WTC11 (cell line): ENCODE data around the gene CDK17. TPM values are rescaled to one million over a fixed set of nuclear protein-coding genes. Genes with fewer than 3 reads are reported as not detected.

Experiments used
- ATAC-seq: fragments of 200-7000 bp; cut with Tn5 transposase; 2 replicates; pipeline ENCODE4 v1.10.0; 2021; ENCODE audit warnings: mild to moderate bottlenecking, moderate library complexity
- CTCF ChIA-PET: fragments of 300-600 bp; sonication (Branson Sonifier 250); formaldehyde crosslinking; loops from one replicate; lab custom pipeline; 2021; ENCODE audit warnings: antibody characterized with exemption; lab: Charles Lee
- POLR2A ChIA-PET: fragments of 350-600 bp; sonication (Branson Sonifier 250); formaldehyde crosslinking; loops from one replicate; lab custom pipeline; 2021; ENCODE audit warnings: antibody characterized with exemption; lab: Charles Lee
- DNase-seq: peaks from one replicate; pipeline ENCODE4 v3.0.0; 2021; ENCODE audit warnings: low spot score
- H3K27ac Mint-ChIP-seq: 2 replicates; pipeline ENCODE4 v1.8.0; 2021; ENCODE audit warnings: mixed read lengths
- H3K27me3 Mint-ChIP-seq: 2 replicates; pipeline ENCODE4 v1.8.0; 2021; ENCODE audit warnings: low read depth, mild to moderate bottlenecking, moderate library complexity, mixed read lengths
- H3K36me3 Mint-ChIP-seq: 2 replicates; pipeline ENCODE4 v1.8.0; 2021; ENCODE audit warnings: mixed read lengths
- H3K4me1 Mint-ChIP-seq: 2 replicates; pipeline ENCODE4 v1.8.0; 2022; ENCODE audit warnings: mixed read lengths
- H3K4me3 Mint-ChIP-seq: 2 replicates; pipeline ENCODE4 v1.8.0; 2021; ENCODE audit warnings: mild to moderate bottlenecking, moderate library complexity, mixed read lengths
- H3K9me3 Mint-ChIP-seq: 2 replicates; pipeline ENCODE4 v1.8.0; 2021; ENCODE audit warnings: mixed read lengths
- ESRRA ChIP-seq: sonication (generic); formaldehyde crosslinking; IDR thresholded peaks from 2 replicates; pipeline ENCODE4 v1.8.1; 2022; ENCODE audit warnings: mild to moderate bottlenecking, missing genetic modification reagents, borderline replicate concordance
- GABPB1 ChIP-seq: sonication (generic); formaldehyde crosslinking; IDR thresholded peaks from 2 replicates; pipeline ENCODE4 v1.8.1; 2023; ENCODE audit warnings: mild to moderate bottlenecking, missing genetic modification reagents
- NFE2L1 ChIP-seq: sonication (generic); formaldehyde crosslinking; IDR thresholded peaks from 2 replicates; pipeline ENCODE4 v1.8.1; 2023; ENCODE audit warnings: missing genetic modification reagents
- NR1H2 ChIP-seq: sonication (generic); formaldehyde crosslinking; IDR thresholded peaks from 2 replicates; pipeline ENCODE4 v1.9.0; 2021; ENCODE audit warnings: mild to moderate bottlenecking, moderate library complexity, missing genetic modification reagents
- OVOL2 ChIP-seq: fragments of 250-450 bp; sonication (Bioruptor Pico); IDR thresholded peaks from 2 replicates; pipeline ENCODE4 v1.9.0; 2021; ENCODE audit warnings: mild to moderate bottlenecking, borderline replicate concordance
- RELA ChIP-seq: sonication (generic); formaldehyde crosslinking; IDR thresholded peaks from 2 replicates; pipeline ENCODE4 v1.8.1; 2022; ENCODE audit warnings: missing genetic modification reagents, mild to moderate bottlenecking, borderline replicate concordance
- TEAD4 ChIP-seq: sonication (generic); formaldehyde crosslinking; IDR thresholded peaks from 2 replicates; pipeline ENCODE4 v1.8.0; 2022; ENCODE audit warnings: mild to moderate bottlenecking, missing genetic modification reagents
- ZNF219 ChIP-seq: sonication (generic); formaldehyde crosslinking; IDR thresholded peaks from 2 replicates; pipeline ENCODE4 v1.8.0; 2023; ENCODE audit warnings: missing genetic modification reagents, mild to moderate bottlenecking, borderline replicate concordance
- ZNF232 ChIP-seq: sonication (generic); formaldehyde crosslinking; IDR thresholded peaks from 2 replicates; pipeline ENCODE4 v1.8.0; 2022; ENCODE audit warnings: mild to moderate bottlenecking, missing genetic modification reagents
- ZNF317 ChIP-seq: sonication (generic); formaldehyde crosslinking; IDR thresholded peaks from 2 replicates; pipeline ENCODE4 v1.8.1; 2023; ENCODE audit warnings: low read depth, mild to moderate bottlenecking, moderate library complexity, missing genetic modification reagents, borderline replicate concordance
- total RNA-seq: library from RNA; stranded (reverse); gene quantifications from 3 replicates; pipeline ENCODE4 v1.2.3, GENCODE V29; 2021
- TF ChIP-seq, protein P1 (sequence below): fragments of 250-450 bp; sonication (Bioruptor Pico); IDR thresholded peaks from 2 replicates; pipeline ENCODE4 v1.9.0; 2021; ENCODE audit warnings: mild to moderate bottlenecking, borderline replicate concordance
- TF ChIP-seq, protein P2 (sequence below): sonication (generic); formaldehyde crosslinking; IDR thresholded peaks from 2 replicates; pipeline ENCODE4 v1.8.0; 2022; ENCODE audit warnings: mild to moderate bottlenecking, missing genetic modification reagents
- TF ChIP-seq, protein P3 (sequence below): sonication (generic); formaldehyde crosslinking; IDR thresholded peaks from 2 replicates; pipeline ENCODE4 v1.8.0; 2022; ENCODE audit warnings: mild to moderate bottlenecking, missing genetic modification reagents
- TF ChIP-seq, protein P4 (sequence below): fragments of 250-450 bp; sonication (Bioruptor Pico); IDR thresholded peaks from 2 replicates; pipeline ENCODE4 v2.1.2; 2022; ENCODE audit warnings: mild to moderate bottlenecking, moderate library complexity
- TF ChIP-seq, protein P5 (sequence below): sonication (generic); formaldehyde crosslinking; IDR thresholded peaks from 2 replicates; pipeline ENCODE4 v1.8.0; 2023; ENCODE audit warnings: mild to moderate bottlenecking, missing genetic modification reagents
- TF ChIP-seq, protein P6 (sequence below): sonication (generic); formaldehyde crosslinking; IDR thresholded peaks from 2 replicates; pipeline ENCODE4 v1.8.1; 2023; ENCODE audit warnings: mild to moderate bottlenecking, missing genetic modification reagents, moderate library complexity
- TF ChIP-seq, protein P7 (sequence below): fragments of 250-450 bp; sonication (Bioruptor Pico); conservative IDR thresholded peaks from 2 replicates; pipeline ENCODE4 v1.9.0; 2021; ENCODE audit warnings: mild to moderate bottlenecking
- TF ChIP-seq, protein P8 (sequence below): fragments of 250-450 bp; sonication (Bioruptor Pico); IDR thresholded peaks from 2 replicates; pipeline ENCODE4 v1.9.0; 2021; ENCODE audit warnings: moderate library complexity, mild to moderate bottlenecking, inconsistent platforms, borderline replicate concordance

Gene CDK17
- total RNA-seq, 1 experiment from 2014 or later, result 20.0 TPM

DNA sequence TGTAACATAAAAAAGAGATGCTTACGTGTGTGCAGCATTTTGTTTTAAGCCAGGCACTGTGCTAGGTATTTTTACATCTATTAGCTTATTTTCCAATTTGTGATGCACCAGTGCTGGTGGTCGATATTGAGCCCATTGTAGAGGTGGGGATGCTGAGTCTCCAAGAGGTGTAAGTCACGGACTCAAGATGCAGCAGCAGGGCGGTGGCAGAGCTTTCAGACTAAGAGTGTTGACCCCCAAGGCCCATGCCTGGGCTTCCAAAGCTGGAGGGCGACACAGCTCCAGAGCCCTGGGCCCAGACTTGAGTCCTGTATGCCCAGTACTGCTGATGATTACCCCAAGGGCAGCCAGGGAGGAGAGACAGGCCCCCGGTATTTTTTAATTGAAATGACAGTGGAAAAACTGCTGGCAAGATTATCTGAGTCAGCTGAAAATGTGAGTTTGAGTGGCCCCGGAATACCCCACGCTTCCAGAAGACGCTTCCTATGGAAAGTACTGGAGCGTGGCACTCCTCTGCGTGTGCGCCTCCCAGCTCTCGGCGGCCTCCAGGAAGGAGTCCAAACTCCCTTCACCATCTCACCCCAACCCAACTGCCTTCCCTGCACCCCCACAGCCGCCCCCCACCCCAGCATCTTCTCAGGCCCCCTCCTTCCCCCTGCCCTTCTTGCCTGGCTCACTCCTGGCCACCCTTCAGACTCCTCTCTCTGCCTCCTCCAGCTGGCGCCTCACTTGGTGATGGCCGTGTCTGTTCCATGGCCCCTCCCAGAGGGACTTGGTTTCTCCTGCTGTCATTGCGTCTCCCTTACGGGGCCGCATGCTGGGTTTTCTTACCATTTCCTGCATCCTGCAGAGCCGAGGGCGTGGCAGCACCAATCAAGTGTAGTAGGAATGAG, 165.4 kb downstream of the CDK17 start:
- Mint-ChIP-seq H3K4me1 (peaks cover 5% of the 10 kb centered on the region), H3K27me3 (no peaks in the 10 kb centered on the region), H3K4me3 (no peak overlapping the region), H3K36me3 (no peaks in the 10 kb centered on the region), H3K27ac (no peak overlapping the region; the same call in 1 of the 2 replicates), H3K9me3 (no peaks in the 10 kb centered on the region)
- ChIA-PET POLR2A (no interaction called here), CTCF (interaction anchor here (1.0 kb wide), 1 partner anchor 20 kb away, joined by 3 read pairs; no protein-coding TSS in a partner anchor)
- DNase-seq, result no peak
- TF ChIP-seq ZNF317 (CRISPR knock-in tag), result no peak
- TF ChIP-seq, protein P1, sequence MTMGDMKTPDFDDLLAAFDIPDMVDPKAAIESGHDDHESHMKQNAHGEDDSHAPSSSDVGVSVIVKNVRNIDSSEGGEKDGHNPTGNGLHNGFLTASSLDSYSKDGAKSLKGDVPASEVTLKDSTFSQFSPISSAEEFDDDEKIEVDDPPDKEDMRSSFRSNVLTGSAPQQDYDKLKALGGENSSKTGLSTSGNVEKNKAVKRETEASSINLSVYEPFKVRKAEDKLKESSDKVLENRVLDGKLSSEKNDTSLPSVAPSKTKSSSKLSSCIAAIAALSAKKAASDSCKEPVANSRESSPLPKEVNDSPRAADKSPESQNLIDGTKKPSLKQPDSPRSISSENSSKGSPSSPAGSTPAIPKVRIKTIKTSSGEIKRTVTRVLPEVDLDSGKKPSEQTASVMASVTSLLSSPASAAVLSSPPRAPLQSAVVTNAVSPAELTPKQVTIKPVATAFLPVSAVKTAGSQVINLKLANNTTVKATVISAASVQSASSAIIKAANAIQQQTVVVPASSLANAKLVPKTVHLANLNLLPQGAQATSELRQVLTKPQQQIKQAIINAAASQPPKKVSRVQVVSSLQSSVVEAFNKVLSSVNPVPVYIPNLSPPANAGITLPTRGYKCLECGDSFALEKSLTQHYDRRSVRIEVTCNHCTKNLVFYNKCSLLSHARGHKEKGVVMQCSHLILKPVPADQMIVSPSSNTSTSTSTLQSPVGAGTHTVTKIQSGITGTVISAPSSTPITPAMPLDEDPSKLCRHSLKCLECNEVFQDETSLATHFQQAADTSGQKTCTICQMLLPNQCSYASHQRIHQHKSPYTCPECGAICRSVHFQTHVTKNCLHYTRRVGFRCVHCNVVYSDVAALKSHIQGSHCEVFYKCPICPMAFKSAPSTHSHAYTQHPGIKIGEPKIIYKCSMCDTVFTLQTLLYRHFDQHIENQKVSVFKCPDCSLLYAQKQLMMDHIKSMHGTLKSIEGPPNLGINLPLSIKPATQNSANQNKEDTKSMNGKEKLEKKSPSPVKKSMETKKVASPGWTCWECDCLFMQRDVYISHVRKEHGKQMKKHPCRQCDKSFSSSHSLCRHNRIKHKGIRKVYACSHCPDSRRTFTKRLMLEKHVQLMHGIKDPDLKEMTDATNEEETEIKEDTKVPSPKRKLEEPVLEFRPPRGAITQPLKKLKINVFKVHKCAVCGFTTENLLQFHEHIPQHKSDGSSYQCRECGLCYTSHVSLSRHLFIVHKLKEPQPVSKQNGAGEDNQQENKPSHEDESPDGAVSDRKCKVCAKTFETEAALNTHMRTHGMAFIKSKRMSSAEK, result no peak
- TF ChIP-seq NFE2L1 (CRISPR knock-in tag), result no peak
- no peak for TF ChIP-seq NR1H2 (CRISPR knock-in tag)
- TF ChIP-seq, protein P2, sequence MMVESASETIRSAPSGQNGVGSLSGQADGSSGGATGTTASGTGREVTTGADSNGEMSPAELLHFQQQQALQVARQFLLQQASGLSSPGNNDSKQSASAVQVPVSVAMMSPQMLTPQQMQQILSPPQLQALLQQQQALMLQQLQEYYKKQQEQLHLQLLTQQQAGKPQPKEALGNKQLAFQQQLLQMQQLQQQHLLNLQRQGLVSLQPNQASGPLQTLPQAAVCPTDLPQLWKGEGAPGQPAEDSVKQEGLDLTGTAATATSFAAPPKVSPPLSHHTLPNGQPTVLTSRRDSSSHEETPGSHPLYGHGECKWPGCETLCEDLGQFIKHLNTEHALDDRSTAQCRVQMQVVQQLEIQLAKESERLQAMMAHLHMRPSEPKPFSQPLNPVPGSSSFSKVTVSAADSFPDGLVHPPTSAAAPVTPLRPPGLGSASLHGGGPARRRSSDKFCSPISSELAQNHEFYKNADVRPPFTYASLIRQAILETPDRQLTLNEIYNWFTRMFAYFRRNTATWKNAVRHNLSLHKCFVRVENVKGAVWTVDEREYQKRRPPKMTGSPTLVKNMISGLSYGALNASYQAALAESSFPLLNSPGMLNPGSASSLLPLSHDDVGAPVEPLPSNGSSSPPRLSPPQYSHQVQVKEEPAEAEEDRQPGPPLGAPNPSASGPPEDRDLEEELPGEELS (CRISPR knock-in tag), result no peak
- TF ChIP-seq, protein P3, sequence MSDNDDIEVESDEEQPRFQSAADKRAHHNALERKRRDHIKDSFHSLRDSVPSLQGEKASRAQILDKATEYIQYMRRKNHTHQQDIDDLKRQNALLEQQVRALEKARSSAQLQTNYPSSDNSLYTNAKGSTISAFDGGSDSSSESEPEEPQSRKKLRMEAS (CRISPR knock-in tag), result no peak
- TF ChIP-seq, protein P4, sequence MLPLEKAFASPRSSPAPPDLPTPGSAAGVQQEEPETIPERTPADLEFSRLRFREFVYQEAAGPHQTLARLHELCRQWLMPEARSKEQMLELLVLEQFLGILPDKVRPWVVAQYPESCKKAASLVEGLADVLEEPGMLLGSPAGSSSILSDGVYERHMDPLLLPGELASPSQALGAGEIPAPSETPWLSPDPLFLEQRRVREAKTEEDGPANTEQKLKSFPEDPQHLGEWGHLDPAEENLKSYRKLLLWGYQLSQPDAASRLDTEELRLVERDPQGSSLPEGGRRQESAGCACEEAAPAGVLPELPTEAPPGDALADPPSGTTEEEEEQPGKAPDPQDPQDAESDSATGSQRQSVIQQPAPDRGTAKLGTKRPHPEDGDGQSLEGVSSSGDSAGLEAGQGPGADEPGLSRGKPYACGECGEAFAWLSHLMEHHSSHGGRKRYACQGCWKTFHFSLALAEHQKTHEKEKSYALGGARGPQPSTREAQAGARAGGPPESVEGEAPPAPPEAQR (CRISPR knock-in tag), result no peak
- TF ChIP-seq ZNF219 (CRISPR knock-in tag), result no peak
- no peak for ATAC-seq

DNA sequence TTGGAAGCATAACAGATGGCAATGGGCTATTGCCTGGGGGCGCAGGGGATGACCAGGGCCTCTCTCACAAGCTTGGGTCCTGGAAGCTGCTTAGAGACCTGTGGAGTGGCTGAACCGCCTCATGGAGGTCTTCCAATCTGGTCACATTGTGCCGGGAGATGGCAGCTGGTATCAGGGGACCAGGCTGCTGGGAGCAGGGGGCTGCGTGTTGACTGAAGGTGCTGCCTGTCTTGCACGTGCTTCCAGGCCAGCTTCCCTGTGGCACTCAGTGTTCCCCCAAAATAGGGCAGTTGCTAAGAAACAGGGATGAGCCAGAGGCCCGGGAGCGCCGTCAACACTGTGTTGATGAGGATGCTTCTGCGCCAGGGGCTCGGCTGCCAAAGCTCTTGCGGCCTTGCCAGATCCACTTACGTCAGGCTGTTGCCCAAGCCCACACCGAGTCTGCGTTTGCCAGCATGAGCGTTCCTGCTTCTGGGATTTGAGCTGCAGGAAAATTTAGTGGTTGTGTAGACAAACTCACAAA, 166.2 kb downstream of the CDK17 start:
- Mint-ChIP-seq H3K4me3 (no peak overlapping the region), H3K36me3 (no peaks in the 10 kb centered on the region), H3K27ac (no peak overlapping the region), H3K9me3 (no peaks in the 10 kb centered on the region), H3K4me1 (peaks cover 5% of the 10 kb centered on the region), H3K27me3 (no peaks in the 10 kb centered on the region)
- no peak for ATAC-seq
- ChIA-PET CTCF (interaction anchor here (1.0 kb wide), 1 partner anchor 19 kb away, joined by 3 read pairs; no protein-coding TSS in a partner anchor), POLR2A (no interaction called here)
- DNase-seq, result no peak
- TF ChIP-seq, protein P5, sequence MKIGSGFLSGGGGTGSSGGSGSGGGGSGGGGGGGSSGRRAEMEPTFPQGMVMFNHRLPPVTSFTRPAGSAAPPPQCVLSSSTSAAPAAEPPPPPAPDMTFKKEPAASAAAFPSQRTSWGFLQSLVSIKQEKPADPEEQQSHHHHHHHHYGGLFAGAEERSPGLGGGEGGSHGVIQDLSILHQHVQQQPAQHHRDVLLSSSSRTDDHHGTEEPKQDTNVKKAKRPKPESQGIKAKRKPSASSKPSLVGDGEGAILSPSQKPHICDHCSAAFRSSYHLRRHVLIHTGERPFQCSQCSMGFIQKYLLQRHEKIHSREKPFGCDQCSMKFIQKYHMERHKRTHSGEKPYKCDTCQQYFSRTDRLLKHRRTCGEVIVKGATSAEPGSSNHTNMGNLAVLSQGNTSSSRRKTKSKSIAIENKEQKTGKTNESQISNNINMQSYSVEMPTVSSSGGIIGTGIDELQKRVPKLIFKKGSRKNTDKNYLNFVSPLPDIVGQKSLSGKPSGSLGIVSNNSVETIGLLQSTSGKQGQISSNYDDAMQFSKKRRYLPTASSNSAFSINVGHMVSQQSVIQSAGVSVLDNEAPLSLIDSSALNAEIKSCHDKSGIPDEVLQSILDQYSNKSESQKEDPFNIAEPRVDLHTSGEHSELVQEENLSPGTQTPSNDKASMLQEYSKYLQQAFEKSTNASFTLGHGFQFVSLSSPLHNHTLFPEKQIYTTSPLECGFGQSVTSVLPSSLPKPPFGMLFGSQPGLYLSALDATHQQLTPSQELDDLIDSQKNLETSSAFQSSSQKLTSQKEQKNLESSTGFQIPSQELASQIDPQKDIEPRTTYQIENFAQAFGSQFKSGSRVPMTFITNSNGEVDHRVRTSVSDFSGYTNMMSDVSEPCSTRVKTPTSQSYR (CRISPR knock-in tag), result no peak
- no peak for TF ChIP-seq ESRRA (CRISPR knock-in tag)
- no peak for TF ChIP-seq GABPB1 (CRISPR knock-in tag)
- TF ChIP-seq, protein P6, sequence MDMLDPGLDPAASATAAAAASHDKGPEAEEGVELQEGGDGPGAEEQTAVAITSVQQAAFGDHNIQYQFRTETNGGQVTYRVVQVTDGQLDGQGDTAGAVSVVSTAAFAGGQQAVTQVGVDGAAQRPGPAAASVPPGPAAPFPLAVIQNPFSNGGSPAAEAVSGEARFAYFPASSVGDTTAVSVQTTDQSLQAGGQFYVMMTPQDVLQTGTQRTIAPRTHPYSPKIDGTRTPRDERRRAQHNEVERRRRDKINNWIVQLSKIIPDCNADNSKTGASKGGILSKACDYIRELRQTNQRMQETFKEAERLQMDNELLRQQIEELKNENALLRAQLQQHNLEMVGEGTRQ (CRISPR knock-in tag), result no peak
- no peak for TF ChIP-seq TEAD4 (CRISPR knock-in tag)
- TF ChIP-seq OVOL2 (CRISPR knock-in tag), result no peak
- TF ChIP-seq, protein P7, sequence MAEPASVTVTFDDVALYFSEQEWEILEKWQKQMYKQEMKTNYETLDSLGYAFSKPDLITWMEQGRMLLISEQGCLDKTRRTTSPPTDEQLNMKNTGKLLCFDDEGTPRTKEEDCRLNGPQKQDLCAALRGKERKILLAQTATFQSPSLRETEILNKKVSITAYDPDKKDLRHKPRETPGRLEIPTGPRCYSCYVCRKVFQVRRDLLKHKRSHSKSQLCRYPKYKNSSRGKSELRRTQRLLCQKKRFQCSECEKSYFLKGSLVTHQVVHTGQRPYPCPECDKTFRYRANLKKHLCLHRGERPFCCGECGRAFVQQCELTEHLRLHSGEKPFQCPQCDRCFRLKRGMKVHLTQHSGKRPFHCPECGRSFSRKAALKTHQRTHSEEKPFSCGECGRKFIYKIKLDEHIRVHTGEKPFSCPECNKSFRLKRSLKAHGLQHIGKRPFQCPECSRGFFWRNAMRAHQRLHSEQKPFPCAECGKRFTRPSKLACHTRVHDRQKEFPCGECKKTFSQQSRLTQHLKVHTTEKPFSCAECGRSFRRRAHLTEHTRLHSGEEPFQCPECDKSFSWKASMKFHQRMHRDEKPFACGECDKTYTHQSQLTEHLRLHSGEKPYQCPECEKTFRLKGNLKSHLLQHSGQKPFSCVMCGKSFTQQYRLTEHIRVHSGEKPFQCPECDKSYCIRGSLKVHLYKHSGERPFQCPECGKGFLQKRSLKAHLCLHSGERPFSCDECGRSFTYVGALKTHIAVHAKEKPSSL (CRISPR knock-in tag), result no peak
- TF ChIP-seq, protein P8, sequence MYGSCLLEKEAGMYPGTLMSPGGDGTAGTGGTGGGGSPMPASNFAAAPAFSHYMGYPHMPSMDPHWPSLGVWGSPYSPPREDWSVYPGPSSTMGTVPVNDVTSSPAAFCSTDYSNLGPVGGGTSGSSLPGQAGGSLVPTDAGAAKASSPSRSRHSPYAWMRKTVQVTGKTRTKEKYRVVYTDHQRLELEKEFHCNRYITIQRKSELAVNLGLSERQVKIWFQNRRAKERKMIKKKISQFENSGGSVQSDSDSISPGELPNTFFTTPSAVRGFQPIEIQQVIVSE (CRISPR knock-in tag), result no peak
- TF ChIP-seq ZNF232 (CRISPR knock-in tag), result no peak
- no peak for TF ChIP-seq RELA (CRISPR knock-in tag)
